Activated T-helper 1 cell treated with anti-CD3 and anti-CD28 coated beads, Interleukin-2, amount 50 U/mL, for 16 hours (primary cell): ENCODE measurements around the gene SYT13.

Source experiments
- DNase-seq, 2 donors: peaks; one replicate each; pipeline ENCODE4 v3.0.0-alpha.2; 2020; ENCODE audit warnings: low read depth in 1 of 2, low spot score in 1 of 2

The SYT13 gene, protein sequence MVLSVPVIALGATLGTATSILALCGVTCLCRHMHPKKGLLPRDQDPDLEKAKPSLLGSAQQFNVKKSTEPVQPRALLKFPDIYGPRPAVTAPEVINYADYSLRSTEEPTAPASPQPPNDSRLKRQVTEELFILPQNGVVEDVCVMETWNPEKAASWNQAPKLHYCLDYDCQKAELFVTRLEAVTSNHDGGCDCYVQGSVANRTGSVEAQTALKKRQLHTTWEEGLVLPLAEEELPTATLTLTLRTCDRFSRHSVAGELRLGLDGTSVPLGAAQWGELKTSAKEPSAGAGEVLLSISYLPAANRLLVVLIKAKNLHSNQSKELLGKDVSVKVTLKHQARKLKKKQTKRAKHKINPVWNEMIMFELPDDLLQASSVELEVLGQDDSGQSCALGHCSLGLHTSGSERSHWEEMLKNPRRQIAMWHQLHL

GRCh38 chr11:45285930-45286632 lies at the start of gene SYT13:
Gene SYT13 (minus strand): TSS chr11:45286341. CDS start chr11:45286207, 134 bp downstream.
- no peak for DNase-seq

DNA sequence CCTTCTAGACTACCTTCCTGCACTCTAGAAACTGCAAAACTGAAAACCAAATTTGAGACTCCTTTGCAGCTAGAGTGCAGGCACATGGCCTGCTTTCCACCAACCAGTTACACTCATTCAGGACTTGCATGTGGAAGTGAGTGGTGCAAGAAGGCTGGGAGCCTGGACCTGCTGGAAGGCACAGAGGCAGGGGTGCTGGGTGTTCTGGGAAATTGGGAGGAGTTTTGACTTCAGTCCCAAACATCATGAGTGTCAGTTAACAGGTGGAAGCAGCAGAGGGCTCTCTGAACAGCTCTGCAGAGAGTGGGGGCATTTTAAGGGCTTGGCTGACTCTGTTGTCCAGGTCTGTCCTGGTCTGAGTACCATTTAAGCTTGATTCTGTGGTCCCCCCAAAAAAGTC lies 49.3 kb upstream of the SYT13 start:
- DNase-seq: no peak

DNA sequence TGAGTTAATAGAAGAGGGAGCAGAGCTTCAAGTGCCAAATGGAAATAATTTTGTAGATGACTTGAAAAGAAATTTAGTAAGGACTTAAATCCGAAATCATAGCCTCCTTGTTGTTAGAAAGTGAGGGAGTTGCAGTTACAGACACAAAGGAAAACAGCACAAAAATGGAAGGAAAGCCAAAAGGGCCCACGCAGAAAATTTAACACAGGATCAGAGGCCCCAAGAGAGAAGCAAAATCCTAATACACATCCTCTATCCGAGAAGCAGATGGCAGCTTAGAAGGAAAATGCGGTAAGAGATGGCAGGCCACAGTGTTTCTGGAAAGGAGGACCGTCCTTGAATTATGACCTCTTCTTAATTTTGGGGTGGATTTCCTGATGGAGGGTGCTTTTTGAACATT lies 48.7 kb upstream of the SYT13 start:
- no peak for DNase-seq

DNA sequence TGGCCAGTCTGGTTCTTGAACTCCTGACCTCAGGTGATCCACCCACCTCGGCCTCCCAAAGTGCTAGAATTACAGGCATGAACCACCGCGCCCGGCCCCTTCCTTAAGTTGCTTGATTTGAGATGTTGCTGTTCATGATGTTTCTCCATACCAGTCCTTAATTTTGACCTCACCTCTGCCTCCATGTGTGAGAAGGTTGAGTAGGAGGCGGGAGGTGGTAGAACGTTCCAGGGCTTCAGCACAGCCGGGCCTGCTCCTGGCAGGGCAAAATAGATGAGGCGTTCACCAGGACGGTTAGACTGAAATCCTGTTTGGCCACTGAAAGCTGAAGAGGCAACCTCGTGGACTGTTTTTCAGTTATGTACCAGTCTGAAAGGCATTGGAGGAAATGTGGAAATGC lies 48.3 kb upstream of the SYT13 start:
- DNase-seq: no peak

DNA sequence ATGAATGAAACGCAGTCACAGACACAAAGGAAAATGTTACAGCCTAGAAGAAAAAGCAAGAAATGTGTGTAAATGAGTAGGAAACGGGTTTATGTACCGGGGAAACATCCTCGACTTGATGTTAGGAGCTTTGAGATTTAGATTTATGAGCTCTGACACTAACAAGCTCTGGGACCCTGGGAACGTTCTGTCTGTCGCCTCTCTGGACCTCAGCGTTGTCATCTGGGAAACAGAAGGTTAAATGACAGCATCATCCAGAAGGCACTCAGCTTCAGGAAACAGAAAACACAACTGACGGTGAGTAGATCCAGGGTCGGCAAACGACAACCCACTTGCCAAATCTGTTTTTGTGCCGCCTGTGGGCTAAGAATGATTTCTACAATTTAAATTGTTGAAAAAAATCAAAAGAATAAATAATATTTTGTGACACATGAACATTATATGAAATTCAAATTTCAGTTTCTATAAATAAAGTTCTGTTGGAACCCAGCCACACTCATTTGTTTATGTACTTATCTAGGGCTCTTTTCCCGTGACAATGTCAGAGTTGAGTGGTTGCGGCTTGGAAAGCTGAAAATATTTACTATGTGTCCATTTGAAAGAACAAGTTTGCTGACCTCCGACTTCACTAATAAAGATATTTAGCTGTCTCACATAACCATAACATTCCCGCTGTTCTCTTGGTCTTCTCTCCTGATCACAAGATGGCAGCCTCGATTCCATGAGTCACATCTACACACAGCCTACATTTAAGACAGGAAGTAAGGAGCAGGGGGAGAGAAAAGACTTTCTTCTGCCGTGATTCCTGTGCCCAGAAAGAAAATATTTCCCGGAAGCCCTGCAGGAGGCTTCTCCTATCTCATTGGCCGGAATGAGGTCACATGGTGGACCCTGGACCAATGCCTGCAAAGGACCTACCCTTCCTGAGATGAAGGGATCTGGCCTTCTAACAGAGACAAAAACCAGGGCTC lies 47.1 kb upstream of the SYT13 start:
- no peak for DNase-seq

- peak in 1 of 2 donors; percentile 11 for DNase-seq
Observed at GRCh38 chr11:45332276-45332934, 46.3 kb upstream of the SYT13 start.

- no peak for DNase-seq
Observed at GRCh38 chr11:45331839-45332238, 45.7 kb upstream of the SYT13 start.

- DNase-seq: no peak
Observed at GRCh38 chr11:45328726-45329125, 42.6 kb upstream of the SYT13 start.

DNA sequence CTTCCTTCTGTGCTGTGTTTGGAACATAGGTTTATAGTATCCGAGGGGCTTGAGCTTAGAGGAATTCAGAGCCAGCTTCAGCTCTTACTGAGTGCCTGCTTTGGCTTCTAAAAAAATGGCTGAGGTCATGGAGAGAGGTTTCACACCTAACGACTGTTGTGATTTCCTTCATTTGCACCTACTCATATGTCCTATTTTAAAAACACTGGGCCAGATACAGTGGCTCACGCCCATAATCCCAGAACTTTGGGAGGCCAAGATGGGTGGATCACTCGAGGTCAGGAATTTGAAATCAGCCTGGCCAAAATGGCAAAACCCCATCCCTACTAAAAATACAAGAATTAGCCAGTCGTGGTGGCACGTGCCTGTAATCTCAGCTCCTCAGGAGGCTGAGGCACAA lies 38.3 kb upstream of the SYT13 start:
- no peak for DNase-seq

DNA sequence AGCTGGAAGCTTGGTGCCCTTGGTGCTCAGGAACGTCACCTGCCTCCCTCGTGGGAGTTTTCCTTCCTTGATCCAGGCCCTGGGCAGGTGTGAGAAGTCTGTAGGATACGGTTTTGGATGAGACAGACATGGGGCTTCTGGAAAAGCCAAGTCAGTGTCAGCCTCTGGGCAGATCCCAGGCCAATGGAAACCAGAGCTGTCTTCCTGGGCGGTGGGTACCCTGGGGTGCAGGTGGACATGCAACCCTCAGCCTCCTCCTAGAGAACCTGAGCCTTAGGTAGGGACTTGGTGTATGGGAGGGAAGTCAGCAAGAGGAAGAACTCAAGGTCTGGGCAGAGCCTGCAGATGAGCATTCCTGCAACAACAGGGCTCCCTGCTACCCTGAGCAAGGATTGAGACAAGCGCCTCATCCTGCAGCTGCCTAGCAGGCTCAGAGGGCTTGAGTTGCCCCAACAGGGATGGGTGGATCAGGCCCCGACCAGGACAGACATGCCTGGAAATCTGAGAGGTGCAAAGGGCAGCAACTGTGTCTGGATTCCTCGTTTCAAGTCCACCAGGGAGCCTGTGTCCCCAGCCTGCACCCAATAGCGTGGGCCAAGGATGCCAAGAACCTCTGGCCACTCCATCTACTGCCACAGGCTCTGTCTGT lies 37.6 kb upstream of the SYT13 start:
- no peak for DNase-seq

GRCh38 chr11:45322891-45323600 lies 36.9 kb upstream of the SYT13 start:
- no peak for DNase-seq

DNA sequence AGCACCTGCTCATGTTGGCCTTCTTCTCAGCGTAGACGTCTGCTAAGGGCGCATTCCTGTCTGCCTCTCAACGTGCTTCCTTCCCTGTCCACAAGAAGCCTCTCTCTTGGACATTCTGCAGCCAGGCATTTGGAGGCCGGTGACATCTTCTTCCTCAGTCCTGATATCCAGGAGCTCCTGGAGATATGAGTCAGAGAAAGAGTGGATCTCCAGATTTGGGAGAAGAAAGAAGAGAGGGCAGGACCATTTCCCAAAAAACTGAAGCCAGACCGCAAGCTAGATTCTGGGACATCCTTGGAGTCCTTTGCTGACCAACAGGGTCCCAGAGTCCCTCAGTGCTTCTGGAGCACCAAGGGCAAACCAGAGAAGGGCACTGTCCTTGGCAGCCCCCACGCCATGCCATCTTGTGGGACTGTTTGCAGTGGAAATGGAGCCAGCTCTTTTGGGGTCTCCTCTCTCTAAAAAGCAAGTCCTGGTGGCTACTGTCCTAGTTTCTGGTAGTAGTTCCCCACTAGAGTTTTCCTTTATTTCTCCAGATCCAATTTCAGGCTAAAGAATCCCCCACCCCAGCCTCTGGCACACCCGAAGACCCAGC lies 36.1 kb upstream of the SYT13 start:
- DNase-seq: no peak

- DNase-seq: no peak
Observed at GRCh38 chr11:45321669-45322068, 35.5 kb upstream of the SYT13 start.

GRCh38 chr11:45321031-45321595 lies 35.0 kb upstream of the SYT13 start:
- DNase-seq: no peak

GRCh38 chr11:45320371-45320770 lies 34.2 kb upstream of the SYT13 start:
- DNase-seq: no peak

- DNase-seq: no peak
Observed at GRCh38 chr11:45319077-45319476, 32.9 kb upstream of the SYT13 start.

DNA sequence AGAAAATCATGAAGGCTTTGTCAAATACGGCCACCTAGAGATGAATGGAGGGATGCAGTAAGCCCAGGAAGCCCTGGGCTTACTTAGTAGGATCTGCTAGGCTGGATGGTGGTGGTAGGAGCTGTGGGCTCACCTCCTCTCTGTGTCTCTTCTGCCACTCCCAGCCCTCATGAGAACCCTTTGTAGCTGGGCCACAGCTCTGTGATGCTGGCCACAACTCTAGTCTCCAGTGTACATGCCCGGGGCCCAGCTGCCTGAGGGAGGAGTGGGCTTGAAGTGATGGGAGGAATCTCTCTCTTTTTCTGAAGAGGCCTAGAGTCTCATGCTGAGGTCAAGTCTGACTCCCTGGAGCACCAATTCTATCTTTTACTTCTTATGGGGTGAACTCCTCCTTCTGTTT lies 32.4 kb upstream of the SYT13 start:
- no peak for DNase-seq

- no peak for DNase-seq
Observed at GRCh38 chr11:45316258-45316657, 30.1 kb upstream of the SYT13 start.

- no peak for DNase-seq
Observed at GRCh38 chr11:45314900-45315299, 28.8 kb upstream of the SYT13 start.
